GM12801 (cell line): ENCODE data around the gene MCU.

Source experiments
- TF ChIP-seq, protein P1 (sequence below): IDR thresholded peaks from one replicate; pipeline ENCODE4 v1.5.1; 2011; ENCODE audit warnings: control low read depth; ENCODE audit not compliant: insufficient read length; ENCODE audit errors: extremely low read depth

Gene MCU

DNA sequence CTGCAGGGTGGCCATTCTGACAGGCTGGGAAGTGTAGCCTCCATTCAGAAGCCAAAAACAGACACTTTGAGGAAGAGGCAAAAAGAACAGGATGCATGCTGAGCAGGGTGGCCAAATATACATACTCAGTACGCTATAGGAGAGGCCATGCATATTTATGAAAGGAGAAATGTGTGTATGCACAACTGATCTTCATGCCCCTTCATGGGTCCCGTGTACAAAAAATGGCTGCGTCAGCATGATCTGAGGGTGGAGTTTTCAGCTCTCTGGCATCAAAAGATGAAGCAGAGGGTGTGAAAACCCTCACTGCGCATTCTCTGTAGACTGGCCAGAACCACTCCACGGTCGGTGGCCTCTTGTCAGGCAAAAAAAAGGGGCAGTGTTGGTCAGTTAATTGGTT lies 166.1 kb downstream of the MCU start:
- TF ChIP-seq, protein P1, sequence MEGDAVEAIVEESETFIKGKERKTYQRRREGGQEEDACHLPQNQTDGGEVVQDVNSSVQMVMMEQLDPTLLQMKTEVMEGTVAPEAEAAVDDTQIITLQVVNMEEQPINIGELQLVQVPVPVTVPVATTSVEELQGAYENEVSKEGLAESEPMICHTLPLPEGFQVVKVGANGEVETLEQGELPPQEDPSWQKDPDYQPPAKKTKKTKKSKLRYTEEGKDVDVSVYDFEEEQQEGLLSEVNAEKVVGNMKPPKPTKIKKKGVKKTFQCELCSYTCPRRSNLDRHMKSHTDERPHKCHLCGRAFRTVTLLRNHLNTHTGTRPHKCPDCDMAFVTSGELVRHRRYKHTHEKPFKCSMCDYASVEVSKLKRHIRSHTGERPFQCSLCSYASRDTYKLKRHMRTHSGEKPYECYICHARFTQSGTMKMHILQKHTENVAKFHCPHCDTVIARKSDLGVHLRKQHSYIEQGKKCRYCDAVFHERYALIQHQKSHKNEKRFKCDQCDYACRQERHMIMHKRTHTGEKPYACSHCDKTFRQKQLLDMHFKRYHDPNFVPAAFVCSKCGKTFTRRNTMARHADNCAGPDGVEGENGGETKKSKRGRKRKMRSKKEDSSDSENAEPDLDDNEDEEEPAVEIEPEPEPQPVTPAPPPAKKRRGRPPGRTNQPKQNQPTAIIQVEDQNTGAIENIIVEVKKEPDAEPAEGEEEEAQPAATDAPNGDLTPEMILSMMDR: no peak

DNA sequence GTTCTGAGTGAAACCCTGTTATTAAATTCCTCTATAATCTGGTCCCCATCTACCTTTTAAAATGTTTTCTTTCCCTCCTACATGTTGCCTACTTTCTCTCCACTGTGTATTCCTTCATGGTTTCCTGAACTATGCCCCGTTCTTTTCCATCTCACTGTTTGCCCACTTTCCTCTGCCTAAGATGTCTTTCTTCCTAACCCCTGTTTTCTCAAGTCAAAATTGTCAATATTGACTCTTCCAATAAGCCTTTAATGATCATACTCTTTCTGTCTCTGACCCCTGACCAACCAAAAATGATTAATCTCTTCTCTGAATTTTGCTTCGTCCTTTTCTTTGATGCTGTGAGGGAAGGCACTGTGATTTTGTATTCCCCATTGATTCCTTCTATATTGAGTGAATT lies 171.0 kb downstream of the MCU start:
- TF ChIP-seq, protein P1: no peak

DNA sequence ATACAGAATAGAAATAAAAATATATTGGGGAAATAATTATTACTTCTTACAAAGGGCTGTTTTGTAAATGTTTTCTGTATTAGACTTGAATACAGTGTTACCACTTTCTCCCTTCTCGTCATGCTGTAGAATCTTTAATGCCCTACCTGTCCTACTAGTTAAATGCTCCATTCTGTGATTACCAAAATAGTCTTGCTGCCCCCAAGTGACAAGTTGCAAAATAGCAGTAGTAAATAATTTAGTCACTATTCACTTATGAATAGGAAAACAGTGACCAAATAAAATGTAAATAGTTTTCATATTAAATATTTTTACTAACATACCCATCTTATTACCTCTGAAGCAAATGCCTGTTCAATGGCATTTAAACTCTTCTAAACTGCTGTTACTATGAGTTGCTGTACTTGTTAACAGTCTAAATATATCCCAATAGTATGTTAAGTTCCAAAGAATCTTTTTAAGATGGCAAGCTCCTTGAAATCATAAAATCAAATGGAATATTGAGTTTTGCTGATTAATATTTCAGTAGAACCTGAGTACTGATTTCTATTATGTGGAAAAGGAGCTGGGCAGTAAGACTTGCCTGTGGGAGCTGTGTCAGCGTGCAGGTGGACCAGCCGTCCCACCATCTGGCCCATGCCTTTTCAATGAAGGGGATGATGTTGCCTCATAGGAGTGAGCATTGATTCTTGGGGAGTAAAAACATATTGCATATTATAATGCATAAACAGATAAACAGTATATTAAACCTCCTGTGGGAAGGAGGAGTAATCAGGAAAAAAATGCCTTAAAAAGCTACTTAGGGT lies 183.5 kb downstream of the MCU start:
- TF ChIP-seq, protein P1: no peak

DNA sequence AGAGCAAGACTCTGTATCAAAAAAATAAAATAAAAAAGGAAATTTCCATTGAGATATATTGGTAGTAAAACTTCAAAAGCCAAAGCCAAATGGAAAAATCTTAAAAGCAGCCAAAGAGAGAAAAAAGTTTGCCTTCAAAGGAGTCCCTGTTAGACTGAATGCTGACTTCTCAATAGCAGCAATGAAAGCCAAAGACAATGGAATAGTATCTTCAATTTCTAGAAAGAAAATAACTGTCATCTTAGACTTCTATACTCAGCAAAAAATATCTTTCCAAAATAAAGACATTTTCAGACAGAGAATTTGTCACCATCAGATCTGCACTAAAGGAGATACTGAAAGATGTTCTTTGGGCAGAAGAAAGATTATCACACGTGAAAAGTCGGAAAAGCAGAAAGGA lies 187.3 kb downstream of the MCU start:
- TF ChIP-seq, protein P1: no peak

DNA sequence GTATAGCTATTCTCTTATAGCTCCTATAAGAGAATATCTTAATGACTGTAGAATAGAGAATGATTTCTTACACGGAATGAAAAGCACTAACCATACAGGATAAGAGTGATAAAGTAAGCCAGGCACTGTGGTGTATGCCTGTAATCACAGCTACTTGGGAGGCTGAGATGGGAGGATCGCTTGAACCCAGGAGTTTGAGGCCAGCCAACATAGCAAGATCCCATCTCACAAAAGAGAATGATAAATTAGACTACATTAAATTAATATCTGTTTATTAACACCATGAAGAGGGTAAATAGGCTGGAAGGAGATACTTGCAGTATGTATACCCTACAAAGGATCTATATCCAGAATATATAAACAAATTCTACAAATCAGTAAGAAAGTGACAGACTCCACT lies 189.3 kb downstream of the MCU start:
- TF ChIP-seq, protein P1: no peak

DNA sequence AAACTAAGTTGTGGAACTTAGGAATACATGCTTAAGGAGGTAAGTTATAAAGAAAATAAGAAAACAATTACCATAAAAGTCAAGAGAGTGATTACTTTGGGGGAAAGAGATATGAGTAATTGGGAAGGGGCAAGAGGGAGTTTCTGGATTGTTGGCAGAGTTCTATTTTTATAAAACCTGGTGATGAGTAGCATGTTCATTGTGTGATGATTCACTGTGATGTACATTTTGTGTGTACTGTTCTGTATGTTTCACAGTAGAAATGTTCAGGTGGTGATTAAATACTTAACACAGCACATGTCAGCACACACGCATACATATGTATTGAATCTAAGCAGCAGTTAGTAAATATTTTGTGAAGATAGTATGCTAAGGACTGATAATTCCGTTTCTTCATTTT lies 191.9 kb downstream of the MCU start:
- TF ChIP-seq, protein P1: no peak

DNA sequence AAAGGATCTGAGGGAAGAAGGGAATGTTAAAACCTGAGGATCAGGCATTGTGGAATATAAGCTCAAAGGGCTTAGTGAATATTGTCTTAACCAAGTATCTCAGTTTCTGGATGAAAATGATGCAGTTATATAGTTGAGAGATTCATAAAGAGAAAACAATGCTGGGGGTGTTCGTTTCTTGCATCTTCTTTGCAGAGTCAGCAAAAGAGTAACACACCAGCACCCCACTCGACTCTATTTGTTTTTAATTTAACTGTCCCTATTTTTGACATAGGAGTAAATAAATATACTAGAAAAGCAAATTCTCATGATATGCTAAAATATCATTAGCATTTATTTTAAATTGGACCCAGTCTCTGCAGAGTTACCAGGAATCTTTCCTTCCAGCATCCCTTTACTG lies 194.0 kb downstream of the MCU start:
- TF ChIP-seq, protein P1: no peak
